Measurements from ENCODE around the gene MAN1A2.
"Not testable (repeated sequence)": the region's sequence is repeated elsewhere in the genome, so short reads cannot be mapped to it uniquely, and the experiment has no call there.

Gene MAN1A2

GRCh38 chr1:117405042-117405441, 37.8 kb downstream of the MAN1A2 start:
- DNase-seq: no peak

- no peak for DNase-seq
Measured at GRCh38 chr1:117412472-117412871, 45.2 kb downstream of the MAN1A2 start.

GRCh38 chr1:117413412-117413811, 46.2 kb downstream of the MAN1A2 start:
- DNase-seq: no peak

GRCh38 chr1:117414943-117415342, 47.7 kb downstream of the MAN1A2 start:
- DNase-seq: no peak

GRCh38 chr1:117416004-117416403, 48.8 kb downstream of the MAN1A2 start:
- DNase-seq: no peak

GRCh38 chr1:117416546-117417125, 49.4 kb downstream of the MAN1A2 start:
- DNase-seq: no peak

GRCh38 chr1:117425050-117425734, 57.9 kb downstream of the MAN1A2 start:
- no peak for DNase-seq

- DNase-seq: no peak
Measured at GRCh38 chr1:117427297-117427696, 60.0 kb downstream of the MAN1A2 start.

- DNase-seq: no peak
Measured at GRCh38 chr1:117433943-117434342, 66.7 kb downstream of the MAN1A2 start.

GRCh38 chr1:117436513-117436912, 69.3 kb downstream of the MAN1A2 start:
- DNase-seq: no peak

GRCh38 chr1:117447661-117448060, 80.4 kb downstream of the MAN1A2 start:
- DNase-seq: no peak

- no peak for DNase-seq
Measured at GRCh38 chr1:117452216-117452615, 85.0 kb downstream of the MAN1A2 start.

GRCh38 chr1:117453958-117454357, 86.7 kb downstream of the MAN1A2 start:
- no peak for DNase-seq

- not testable (repeated sequence) for DNase-seq
Measured at GRCh38 chr1:117458410-117458809, 91.2 kb downstream of the MAN1A2 start.

GRCh38 chr1:117466761-117467160, 99.5 kb downstream of the MAN1A2 start:
- no peak for DNase-seq

GRCh38 chr1:117467336-117467735, 100.1 kb downstream of the MAN1A2 start:
- no peak for DNase-seq

GRCh38 chr1:117473063-117473462, 105.8 kb downstream of the MAN1A2 start:
- no peak for DNase-seq

GRCh38 chr1:117475495-117475894, 108.2 kb downstream of the MAN1A2 start:
- DNase-seq: not testable (repeated sequence)

- no peak for DNase-seq
Measured at GRCh38 chr1:117479086-117479485, 111.8 kb downstream of the MAN1A2 start.

GRCh38 chr1:117481410-117481809, 114.2 kb downstream of the MAN1A2 start:
- no peak for DNase-seq

- DNase-seq: no peak
Measured at GRCh38 chr1:117493906-117494305, 126.7 kb downstream of the MAN1A2 start.

- no peak for DNase-seq
Measured at GRCh38 chr1:117495068-117495467, 127.8 kb downstream of the MAN1A2 start.

- DNase-seq: no peak
Measured at GRCh38 chr1:117499071-117499470, 131.8 kb downstream of the MAN1A2 start.

- DNase-seq: no peak
Measured at GRCh38 chr1:117500584-117500983, 133.3 kb downstream of the MAN1A2 start.

- DNase-seq: no peak
Measured at GRCh38 chr1:117501281-117501680, 134.0 kb downstream of the MAN1A2 start.

Data from CD4-positive, alpha-beta T cell treated with Interleukin-1 beta for 1 hour (primary cell).